Mucosa of rectum (tissue), 2 donors: ENCODE measurements around the gene SMG9.

Experiments
- H3K27ac ChIP-seq, 2 donors: one replicate each; pipeline ENCODE4 v1.7.0; 2013; ENCODE audit warnings: inconsistent platforms in 2 of 2, low read depth in 2 of 2, low read length in 2 of 2
- H3K27me3 ChIP-seq, 2 donors: one replicate each; pipeline ENCODE4 v1.7.0; 2013; ENCODE audit warnings: low read length in 2 of 2; ENCODE audit not compliant: control insufficient read depth in 2 of 2, insufficient read depth in 2 of 2
- H3K36me3 ChIP-seq, 2 donors: one replicate each; pipeline ENCODE4 v1.7.0; 2013; ENCODE audit warnings: low read length in 2 of 2; ENCODE audit not compliant: control insufficient read depth in 2 of 2, insufficient read depth in 2 of 2
- H3K4me1 ChIP-seq, 2 donors: one replicate each; pipeline ENCODE4 v1.7.0; 2013; ENCODE audit warnings: low read length in 2 of 2, mild to moderate bottlenecking in 1 of 2; ENCODE audit not compliant: control insufficient read depth in 2 of 2, insufficient read depth in 2 of 2
- H3K4me3 ChIP-seq, 2 donors: one replicate each; pipeline ENCODE4 v1.7.0; 2013; ENCODE audit warnings: low read length in 2 of 2
- H3K9ac ChIP-seq, 2 donors: one replicate each; pipeline ENCODE4 v1.7.0; 2013; ENCODE audit warnings: low read length in 2 of 2, low read depth in 1 of 2, mild to moderate bottlenecking in 1 of 2
- H3K9me3 ChIP-seq, 2 donors: one replicate each; pipeline ENCODE4 v1.7.0; 2013; ENCODE audit warnings: low read length in 2 of 2; ENCODE audit not compliant: control insufficient read depth in 2 of 2
- donor health status: healthy.
- donor health status: Normal muscosa, but diverticular disease.

The SMG9 gene

DNA sequence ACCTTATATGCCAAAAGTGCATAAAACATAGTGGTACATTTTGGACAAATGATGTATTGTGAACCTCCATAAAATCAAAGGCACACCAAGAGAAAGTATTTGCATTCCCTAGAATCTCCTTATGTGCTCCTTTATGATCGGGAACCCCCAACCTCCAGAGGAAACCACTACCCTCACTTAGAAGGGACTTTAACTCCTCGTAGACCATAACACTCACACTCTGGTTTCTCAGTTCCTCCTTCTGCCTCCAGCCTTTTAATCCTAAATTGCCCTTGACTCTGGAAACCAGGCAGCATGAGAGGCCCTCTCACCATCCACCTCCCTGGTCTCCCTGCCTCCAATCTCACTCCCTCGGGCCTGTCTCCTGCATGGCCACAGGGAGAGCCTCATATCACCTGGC is 35.8 kb upstream of the SMG9 start:
- Histone ChIP-seq H3K27me3 (peaks cover 0 to 2% of the 10 kb centered on the region in 2 donors), H3K36me3 (no peaks in the 10 kb centered on the region), H3K4me1 (no peaks in the 10 kb centered on the region), H3K27ac (no peak overlapping the region), H3K9me3 (peaks cover 2 to 3% of the 10 kb centered on the region in 2 donors), H3K4me3 (no peak overlapping the region), H3K9ac (no peak overlapping the region)

DNA sequence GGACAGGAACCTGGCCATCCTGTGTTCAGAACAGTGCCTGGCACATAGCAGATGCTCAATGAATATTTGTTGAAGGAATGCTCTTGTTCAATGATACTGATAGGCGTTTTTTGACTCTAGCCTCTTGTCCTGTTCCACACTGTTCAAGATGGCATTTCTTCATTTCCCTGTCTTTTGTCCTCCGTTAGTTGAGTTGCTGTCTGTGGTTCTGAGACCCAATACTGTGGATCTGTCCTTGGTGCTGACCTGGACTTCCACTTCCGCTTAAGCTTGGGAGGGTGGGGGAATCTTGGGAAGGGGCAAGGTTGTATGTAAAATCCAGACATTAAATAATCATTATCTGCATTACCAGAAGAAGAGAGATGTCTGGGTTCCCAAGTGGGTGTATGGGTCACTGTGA is 34.3 kb upstream of the SMG9 start:
- Histone ChIP-seq H3K9me3 (no peaks in the 10 kb centered on the region), H3K4me1 (peaks cover 11% of the 10 kb centered on the region in 2 donors), H3K27me3 (peaks cover 0 to 2% of the 10 kb centered on the region in 2 donors), H3K9ac (no peak overlapping the region), H3K36me3 (no peaks in the 10 kb centered on the region), H3K27ac (no peak overlapping the region), H3K4me3 (no peak overlapping the region)

DNA sequence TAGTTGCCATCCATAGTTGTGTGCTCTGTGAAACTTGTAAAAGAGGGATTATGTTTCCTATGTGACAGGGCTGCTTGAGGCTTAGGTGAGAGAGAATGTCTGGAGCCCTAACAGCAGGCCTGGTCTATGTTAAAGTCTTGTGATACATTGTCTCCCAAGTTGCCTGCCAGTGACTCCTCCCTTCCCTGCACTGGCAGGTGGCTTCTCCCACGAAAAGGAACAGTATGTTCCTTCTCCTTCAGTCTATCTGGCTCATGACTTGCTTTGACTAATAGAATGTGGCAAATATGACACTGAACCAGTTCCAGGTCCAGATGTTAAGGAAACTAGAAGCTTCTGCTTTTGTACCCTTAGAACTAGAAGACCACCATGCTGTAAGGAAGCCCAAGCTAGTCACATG is 31.9 kb upstream of the SMG9 start:
- peaks cover 23 to 26% of the 10 kb centered on the region in 2 donors for H3K4me1 ChIP-seq
- H3K27ac ChIP-seq, result no peak overlapping the region
- no peaks in the 10 kb centered on the region for H3K36me3 ChIP-seq
- H3K9ac ChIP-seq, result no peak overlapping the region
- no peaks in the 10 kb centered on the region for H3K27me3 ChIP-seq
- no peaks in the 10 kb centered on the region for H3K9me3 ChIP-seq
- H3K4me3 ChIP-seq, result no peak overlapping the region

DNA sequence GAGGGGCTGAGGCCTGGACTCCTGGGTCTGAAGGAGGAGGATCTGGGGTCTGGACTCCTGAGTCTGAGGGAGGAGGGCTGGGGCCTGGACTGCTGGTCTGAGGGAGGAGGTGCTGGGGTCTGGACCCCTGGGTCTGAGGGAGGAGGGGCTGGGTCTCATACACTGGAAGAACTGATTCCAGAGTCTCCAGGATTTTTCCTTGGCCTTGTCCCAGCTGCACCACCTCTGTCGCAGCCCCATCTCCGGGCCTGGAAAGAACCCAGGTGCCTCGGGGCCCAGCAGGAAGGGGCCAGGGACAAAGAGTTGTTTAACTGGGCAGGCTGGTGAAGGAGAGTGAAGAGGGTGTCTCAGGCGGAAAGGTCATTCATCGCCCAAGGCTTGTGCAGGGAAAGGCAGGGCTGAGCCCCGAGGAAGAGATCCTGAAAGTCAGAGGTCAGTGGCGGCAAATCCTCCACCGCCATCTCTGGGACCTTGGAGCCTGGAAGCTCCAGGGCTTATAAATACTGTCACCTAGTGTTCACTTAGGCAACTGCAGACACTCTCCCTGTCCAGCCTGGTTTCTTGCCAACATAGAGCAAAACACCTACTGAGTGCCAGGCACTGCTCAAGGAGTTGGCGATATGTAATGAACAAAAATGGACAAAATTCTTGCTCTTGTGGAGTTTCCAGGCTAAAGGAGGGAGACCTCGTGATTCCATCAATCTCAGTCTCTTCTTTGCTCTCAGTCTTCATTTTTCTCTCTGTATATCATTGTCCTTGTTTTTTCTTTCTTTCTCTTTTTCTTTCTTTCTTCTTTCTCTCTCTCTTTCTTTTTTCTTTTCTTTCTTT is 30.4 kb upstream of the SMG9 start:
- Histone ChIP-seq H3K4me3 (peak overlapping the region in 1 of 2 donors; percentile 24), H3K4me1 (peaks cover 29 to 38% of the 10 kb centered on the region in 2 donors), H3K9ac (peak overlapping the region in 1 of 2 donors; percentile 59), H3K9me3 (no peaks in the 10 kb centered on the region), H3K27me3 (no peaks in the 10 kb centered on the region), H3K27ac (peak overlapping the region in 1 of 2 donors; percentile 57), H3K36me3 (no peaks in the 10 kb centered on the region)

DNA sequence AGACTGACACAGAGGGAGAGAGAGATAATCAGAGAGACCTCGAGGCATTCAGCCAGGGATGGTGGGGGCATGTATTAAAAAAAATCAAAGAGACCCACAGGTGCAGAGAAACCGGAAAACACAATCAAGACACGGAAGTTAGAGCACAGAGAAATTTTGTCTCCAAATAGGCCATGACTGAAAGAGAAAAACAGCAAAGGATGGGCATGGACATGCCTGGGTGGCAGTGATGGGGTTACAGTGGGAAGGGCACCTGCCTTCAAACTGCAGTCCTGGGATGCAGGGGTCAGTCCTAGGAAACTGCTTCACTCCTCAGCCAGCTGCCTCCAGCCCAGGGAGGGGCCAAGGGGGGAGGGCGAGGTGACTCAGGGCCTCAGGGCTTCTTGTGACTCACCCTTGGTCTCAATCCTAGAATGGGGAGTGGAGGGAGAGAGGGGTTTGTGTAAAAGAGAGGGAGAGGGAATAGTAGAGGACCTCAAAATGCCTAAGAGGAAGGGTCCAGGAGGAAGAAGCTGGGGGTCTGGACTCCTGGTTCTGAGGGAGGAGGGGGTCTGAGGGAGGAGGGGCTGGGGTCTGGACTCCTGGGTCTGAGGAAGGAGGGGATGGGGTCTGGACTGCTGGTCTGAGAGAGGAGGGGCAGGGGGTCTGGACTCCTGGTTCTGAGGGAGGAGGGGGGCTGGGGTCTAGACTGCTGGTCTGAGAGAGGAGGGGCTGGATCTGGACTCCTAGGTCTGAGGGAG is 29.6 kb upstream of the SMG9 start:
- H3K27me3 ChIP-seq, result no peaks in the 10 kb centered on the region
- H3K4me3 ChIP-seq, result no peak overlapping the region
- H3K9ac ChIP-seq, result peak overlapping the region in 1 of 2 donors; percentile 59
- H3K27ac ChIP-seq, result peak overlapping the region; percentile 42 to 57
- peaks cover 32 to 45% of the 10 kb centered on the region in 2 donors for H3K4me1 ChIP-seq
- no peaks in the 10 kb centered on the region for H3K36me3 ChIP-seq
- no peaks in the 10 kb centered on the region for H3K9me3 ChIP-seq

DNA sequence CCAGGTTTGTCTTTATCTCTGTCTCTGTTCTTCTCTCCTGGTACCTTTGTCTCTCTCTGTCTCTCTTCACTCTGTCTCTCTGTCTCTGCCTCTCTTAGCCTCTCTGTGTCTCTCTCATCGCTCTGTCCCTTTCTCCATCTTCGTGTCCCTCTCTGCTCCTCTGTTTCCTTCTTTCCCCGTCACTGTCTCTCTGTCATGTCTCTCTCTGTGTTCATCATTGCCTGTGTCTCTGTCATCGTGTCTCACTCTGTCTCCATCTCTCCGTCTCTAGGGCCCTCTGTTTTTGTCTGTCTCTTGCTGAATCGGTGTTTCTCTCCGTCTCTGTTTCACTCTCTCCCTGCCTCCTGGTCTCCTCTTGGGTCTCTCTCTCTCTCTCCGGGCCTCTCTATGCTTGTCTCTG is 28.9 kb upstream of the SMG9 start:
- Histone ChIP-seq H3K27ac (peak overlapping the region; percentile 2 to 57), H3K4me1 (peaks cover 40 to 51% of the 10 kb centered on the region in 2 donors), H3K36me3 (no peaks in the 10 kb centered on the region), H3K4me3 (no peak overlapping the region), H3K9ac (no peak overlapping the region), H3K27me3 (no peaks in the 10 kb centered on the region), H3K9me3 (no peaks in the 10 kb centered on the region)

DNA sequence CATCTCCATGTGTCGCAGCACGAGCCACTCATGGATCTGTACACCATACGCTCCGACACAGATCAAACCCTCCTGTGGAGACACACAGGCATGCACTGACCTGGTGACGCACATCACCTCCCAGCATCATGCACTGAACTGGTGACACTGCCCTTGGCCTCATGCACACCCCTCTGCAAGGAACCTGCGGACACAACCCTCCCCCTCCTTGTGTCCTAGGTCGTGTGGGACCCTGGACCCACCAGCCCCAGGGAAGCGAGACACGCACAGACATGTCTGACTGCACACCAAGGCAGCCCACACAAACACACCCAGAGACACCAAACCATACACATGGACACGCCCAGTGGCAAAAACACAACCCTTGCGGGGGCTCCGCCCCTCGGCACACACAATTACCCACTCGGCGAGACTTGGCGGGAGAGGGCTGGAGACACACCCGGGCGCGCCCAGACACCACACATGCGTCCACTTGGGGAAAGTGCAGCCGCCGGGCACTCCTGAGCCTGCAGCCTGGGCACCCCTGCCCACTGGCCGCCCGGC is 28.0 kb upstream of the SMG9 start:
- Histone ChIP-seq H3K4me3 (peak overlapping the region; percentile 33 to 62), H3K9me3 (no peaks in the 10 kb centered on the region), H3K27me3 (no peaks in the 10 kb centered on the region), H3K36me3 (no peaks in the 10 kb centered on the region), H3K9ac (peak overlapping the region; percentile 14 to 36), H3K27ac (peak overlapping the region; percentile 1 to 59), H3K4me1 (peaks cover 46 to 58% of the 10 kb centered on the region in 2 donors)

DNA sequence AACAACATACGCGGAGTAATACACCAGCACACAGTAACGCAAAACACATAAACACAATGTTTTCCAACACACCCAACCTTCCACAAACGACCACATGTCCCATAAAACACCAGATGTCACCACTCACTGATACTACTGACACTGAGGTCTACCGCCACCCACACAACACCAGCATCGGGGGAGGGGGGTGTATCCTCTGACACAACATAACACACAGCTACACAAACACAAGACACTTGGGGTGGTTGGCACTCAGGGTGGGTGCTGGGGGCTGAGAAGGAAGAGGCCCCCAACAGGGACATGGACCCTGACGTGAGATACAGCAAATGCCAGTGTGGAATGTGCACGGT is 27.5 kb upstream of the SMG9 start:
- peak overlapping the region in 1 of 2 donors; percentile 59 for H3K27ac ChIP-seq

DNA sequence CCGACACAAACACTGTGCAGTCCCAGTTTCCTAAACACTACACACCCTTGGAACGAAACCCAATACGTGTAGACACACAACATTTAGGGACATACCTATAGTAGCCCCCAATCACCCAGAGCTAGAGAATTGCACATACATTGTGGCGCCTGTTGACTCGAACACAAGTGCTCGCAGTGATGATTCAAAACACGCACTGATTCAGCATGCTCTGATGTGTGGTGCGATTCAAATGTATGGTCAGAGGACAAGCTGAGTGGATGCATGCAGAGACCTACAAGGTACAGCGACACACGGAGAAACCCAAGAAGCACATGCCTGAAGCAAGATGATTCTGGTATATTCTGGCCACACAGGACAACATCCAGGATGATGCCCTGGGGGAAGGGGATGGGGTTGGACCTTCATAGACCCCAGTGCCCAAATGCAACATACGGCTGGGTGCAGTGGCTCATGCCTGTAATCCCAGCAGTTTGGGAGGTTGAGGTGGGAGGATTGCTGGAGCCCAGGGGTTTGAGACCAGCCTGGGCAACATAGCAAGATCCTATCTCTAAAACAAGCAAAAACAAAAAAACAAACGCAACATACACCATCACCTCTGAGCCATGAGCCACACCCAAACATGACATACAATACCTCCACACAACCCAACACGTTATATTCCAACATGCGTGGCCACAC is 27.0 kb upstream of the SMG9 start:
- H3K36me3 ChIP-seq, result no peaks in the 10 kb centered on the region
- peaks cover 56 to 63% of the 10 kb centered on the region in 2 donors for H3K4me1 ChIP-seq
- peak overlapping the region in 1 of 2 donors; percentile 91 for H3K27ac ChIP-seq
- H3K9me3 ChIP-seq, result no peaks in the 10 kb centered on the region
- H3K9ac ChIP-seq, result peak overlapping the region in 1 of 2 donors; percentile 75
- H3K4me3 ChIP-seq, result peak overlapping the region in 1 of 2 donors; percentile 62
- H3K27me3 ChIP-seq, result no peaks in the 10 kb centered on the region

More for the DNA sequence above, 27.5 kb upstream of the SMG9 start:
- peaks cover 51 to 63% of the 10 kb centered on the region in 2 donors for H3K4me1 ChIP-seq
- peak overlapping the region; percentile 33 to 62 for H3K4me3 ChIP-seq
- no peaks in the 10 kb centered on the region for H3K9me3 ChIP-seq
- H3K36me3 ChIP-seq, result no peaks in the 10 kb centered on the region
- H3K27me3 ChIP-seq, result no peaks in the 10 kb centered on the region
- peak overlapping the region; percentile 9 to 27 for H3K9ac ChIP-seq
